Upper lobe of left lung (tissue), 6 donors: ENCODE results near the gene SSC5D. TPM values are rescaled to one million over a fixed set of nuclear protein-coding genes. Genes with fewer than 3 reads are reported as not detected.
A peak's percentile ranks its signal among the peaks of the same experiment; 100 is the strongest.

Experiments
- ATAC-seq, 2 donors: fragments of 200-7000 bp; cut with Tn5 transposase; one replicate each; pipeline ENCODE4 v1.9.1; 2022; ENCODE audit warnings: mild to moderate bottlenecking in 2 of 2, moderate library complexity in 2 of 2; ENCODE audit not compliant: low FRiP score in 2 of 2
- DNase-seq, 2 donors: peaks; one replicate each; pipeline ENCODE4 v3.0.0-alpha.2; 2019 to 2020
- H3K27ac ChIP-seq, 4 donors: fragments of 200-600 bp; sonication (generic); one replicate each; pipeline ENCODE4 v1.5.1; 2016 to 2019
- H3K27me3 ChIP-seq, 4 donors: fragments of 200-600 bp; sonication (generic); one replicate each; pipeline ENCODE4 v1.5.1; 2017 to 2019
- H3K36me3 ChIP-seq, 4 donors: fragments of 200-600 bp; sonication (generic); one replicate each; pipeline ENCODE4 v1.5.1; 2016 to 2019
- H3K4me1 ChIP-seq, 4 donors: fragments of 200-600 bp; sonication (generic); one replicate each; pipeline ENCODE4 v1.5.1; 2018 to 2019
- H3K4me3 ChIP-seq, 4 donors: fragments of 200-600 bp; sonication (generic); one replicate each; pipeline ENCODE4 v1.5.1; 2017 to 2019; ENCODE audit warnings: mild to moderate bottlenecking in 2 of 4, moderate library complexity in 1 of 4
- H3K9me3 ChIP-seq, 4 donors: fragments of 200-600 bp; sonication (generic); one replicate each; pipeline ENCODE4 v1.5.1; 2018 to 2019
- EP300 ChIP-seq, 4 donors: sonication (generic); formaldehyde crosslinking; IDR thresholded peaks; one replicate each; pipeline ENCODE4 v1.5.1; 2017; ENCODE audit warnings: antibody characterized with exemption in 4 of 4, control low read depth in 2 of 4
- POLR2A ChIP-seq, 4 donors: fragments of 450-650 bp; IDR thresholded peaks; one replicate each; pipeline ENCODE4 v1.5.1; 2016 to 2017; ENCODE audit warnings: antibody characterized with exemption in 4 of 4, mild to moderate bottlenecking in 2 of 4
- POLR2AphosphoS5 ChIP-seq, 2 donors: sonication (generic); formaldehyde crosslinking; IDR thresholded peaks; one replicate each; pipeline ENCODE4 v1.5.1; 2017; ENCODE audit warnings: antibody characterized with exemption in 2 of 2
- WGBS, 2 donors: methylation state at CpG; one replicate each; pipeline ENCODE4 v1.1.5; 2017 to 2018; 5-methylcytosine and 5-hydroxymethylcytosine counted together
- total RNA-seq, 6 donors: library from RNA; depleted of rRNA in 4 of 6; stranded (reverse); fragments of >200 nt in 4 of 6; gene quantifications; one replicate each; pipeline versions ENCODE4 v1.1.0 to v1.2.1, GENCODE V29; 2016 to 2021
- TF ChIP-seq, protein P1 (sequence below), 6 experiments: fragments of 450-650 bp in 4 of 6; fragments of 200-600 bp in 2 of 6; sonication (generic) in 2 of 6; IDR thresholded peaks; one replicate each; pipeline ENCODE4 v1.5.1; 2016 to 2019; ENCODE audit warnings: antibody characterized with exemption in 6 of 6
- donor health status: DM: no; HTN: no; CAD: no; lungs with moderate emphysema.
- donor health status: DM: no; HTN: yes; CAD: no; lungs with severe emphysema.

Gene SSC5D
- total RNA-seq, 6 donors from 2014 or later: 0.39 to 10.1 (median 6.7) TPM

DNA sequence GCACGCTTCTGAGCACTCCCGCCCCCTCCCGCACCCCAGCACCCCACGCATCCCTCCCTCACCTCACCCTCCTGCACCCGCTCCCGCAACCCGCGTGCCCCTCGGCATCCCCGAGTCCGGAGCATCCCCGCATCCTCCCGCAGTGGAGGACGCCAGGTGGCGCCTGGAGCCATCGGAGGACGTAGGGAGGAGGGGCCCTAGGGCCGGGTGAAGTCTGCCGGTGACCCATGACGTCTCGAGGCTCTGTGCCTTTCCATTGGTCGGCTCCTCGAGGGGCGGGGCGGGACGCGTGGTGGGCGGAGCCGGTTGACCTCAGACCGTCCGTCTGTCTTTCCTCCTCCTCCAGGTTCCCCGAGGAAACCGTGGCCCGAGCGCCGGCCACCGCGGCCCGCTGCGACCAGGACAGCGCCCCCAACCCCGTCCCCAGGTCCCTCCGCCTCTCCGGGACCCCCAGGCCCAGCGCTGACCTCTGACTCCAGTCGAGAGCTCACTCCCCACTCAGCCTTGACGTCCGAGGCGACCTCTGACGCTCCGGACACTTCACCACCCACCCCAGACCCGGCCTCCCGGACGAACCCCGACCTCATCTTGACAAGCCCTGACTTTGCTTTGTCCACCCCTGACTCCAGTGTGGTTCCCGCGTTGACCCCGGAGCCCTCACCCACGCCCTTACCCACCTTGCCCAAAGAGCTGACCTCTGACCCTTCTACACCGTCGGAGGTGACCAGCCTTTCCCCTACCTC lies 28.8 kb downstream of the SSC5D start:
- H3K4me1 ChIP-seq: peaks cover 4 to 9% (median 6%) of the 10 kb centered on the region in 4 donors
- 8 to 17% methylated on average over 29 to 52 of the region's 61 CpGs for WGBS, 2 donors
- H3K27ac ChIP-seq: peak overlapping the region; percentile 67 to 96 (median 84)
- H3K36me3 ChIP-seq: no peaks in the 10 kb centered on the region
- ATAC-seq (peak; percentile 98 to 99), DNase-seq (peak; percentile 88 to 98)
- peak overlapping the region; percentile 26 to 59 (median 52) for H3K4me3 ChIP-seq
- H3K9me3 ChIP-seq: no peaks in the 10 kb centered on the region
- TF ChIP-seq EP300 (IDR thresholded peaks at IDR 0.05) (no peak), POLR2A (IDR thresholded peaks at IDR 0.05) (peak in 1 of 4 donors; percentile 75)
- TF ChIP-seq, protein P1, sequence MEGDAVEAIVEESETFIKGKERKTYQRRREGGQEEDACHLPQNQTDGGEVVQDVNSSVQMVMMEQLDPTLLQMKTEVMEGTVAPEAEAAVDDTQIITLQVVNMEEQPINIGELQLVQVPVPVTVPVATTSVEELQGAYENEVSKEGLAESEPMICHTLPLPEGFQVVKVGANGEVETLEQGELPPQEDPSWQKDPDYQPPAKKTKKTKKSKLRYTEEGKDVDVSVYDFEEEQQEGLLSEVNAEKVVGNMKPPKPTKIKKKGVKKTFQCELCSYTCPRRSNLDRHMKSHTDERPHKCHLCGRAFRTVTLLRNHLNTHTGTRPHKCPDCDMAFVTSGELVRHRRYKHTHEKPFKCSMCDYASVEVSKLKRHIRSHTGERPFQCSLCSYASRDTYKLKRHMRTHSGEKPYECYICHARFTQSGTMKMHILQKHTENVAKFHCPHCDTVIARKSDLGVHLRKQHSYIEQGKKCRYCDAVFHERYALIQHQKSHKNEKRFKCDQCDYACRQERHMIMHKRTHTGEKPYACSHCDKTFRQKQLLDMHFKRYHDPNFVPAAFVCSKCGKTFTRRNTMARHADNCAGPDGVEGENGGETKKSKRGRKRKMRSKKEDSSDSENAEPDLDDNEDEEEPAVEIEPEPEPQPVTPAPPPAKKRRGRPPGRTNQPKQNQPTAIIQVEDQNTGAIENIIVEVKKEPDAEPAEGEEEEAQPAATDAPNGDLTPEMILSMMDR (IDR thresholded peaks at IDR 0.05): peak; percentile 79 to 98 (median 96)
- no peaks in the 10 kb centered on the region for H3K27me3 ChIP-seq

DNA sequence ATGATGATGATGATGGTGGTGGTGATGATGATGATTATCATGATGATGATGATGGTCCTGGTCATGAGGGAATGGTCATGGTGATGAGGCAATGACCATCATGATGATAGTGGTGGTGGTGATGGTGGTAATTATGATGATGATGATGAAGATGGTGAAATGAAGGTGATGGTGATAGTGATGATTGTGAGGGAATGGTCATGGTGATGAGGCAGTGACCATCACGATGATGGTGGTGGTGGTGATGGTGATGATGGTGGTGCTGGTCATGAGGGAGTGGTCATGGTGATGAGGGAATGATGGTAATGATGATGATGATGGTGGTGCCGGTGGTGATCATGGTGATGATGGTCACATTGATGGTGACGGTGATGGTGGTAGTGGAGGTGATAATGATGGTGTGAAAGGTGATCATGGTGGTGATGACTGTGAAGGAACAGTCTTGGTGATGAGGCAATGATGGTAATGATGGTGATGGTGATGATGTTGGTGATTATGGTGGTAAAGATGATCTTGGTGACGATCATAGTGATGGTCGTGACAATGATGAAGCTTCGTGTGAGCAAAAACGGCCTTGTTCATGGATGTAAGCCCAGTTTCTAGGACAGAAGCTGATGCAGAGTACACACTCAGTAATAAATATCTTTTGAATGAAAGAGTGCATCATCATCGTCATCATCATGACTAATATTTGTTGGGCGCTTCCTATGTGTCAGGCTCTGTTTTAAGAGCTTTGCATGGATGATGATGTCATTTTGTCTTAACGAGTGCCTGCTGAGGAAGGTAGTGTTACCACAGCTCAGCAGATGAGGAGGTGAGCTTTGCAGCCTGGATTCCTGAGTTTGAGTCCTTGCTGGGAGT lies 31.4 kb downstream of the SSC5D start:
- ATAC-seq (no peak), DNase-seq (no peak)
- H3K4me3 ChIP-seq: no peak overlapping the region
- no peak overlapping the region for H3K27ac ChIP-seq
- no peak for TF ChIP-seq POLR2AphosphoS5 (IDR thresholded peaks at IDR 0.05)
- no peak for TF ChIP-seq EP300 (IDR thresholded peaks at IDR 0.05)
- no peak for TF ChIP-seq POLR2A (IDR thresholded peaks at IDR 0.05)
- TF ChIP-seq, protein P1 (IDR thresholded peaks at IDR 0.05): no peak
- no peaks in the 10 kb centered on the region for H3K27me3 ChIP-seq
- no peaks in the 10 kb centered on the region for H3K36me3 ChIP-seq
- 87 to 89% methylated on average over 10 of the region's 10 CpGs for WGBS, 2 donors
- H3K9me3 ChIP-seq: no peaks in the 10 kb centered on the region
- H3K4me1 ChIP-seq: peaks cover 4 to 9% (median 6%) of the 10 kb centered on the region in 4 donors

DNA sequence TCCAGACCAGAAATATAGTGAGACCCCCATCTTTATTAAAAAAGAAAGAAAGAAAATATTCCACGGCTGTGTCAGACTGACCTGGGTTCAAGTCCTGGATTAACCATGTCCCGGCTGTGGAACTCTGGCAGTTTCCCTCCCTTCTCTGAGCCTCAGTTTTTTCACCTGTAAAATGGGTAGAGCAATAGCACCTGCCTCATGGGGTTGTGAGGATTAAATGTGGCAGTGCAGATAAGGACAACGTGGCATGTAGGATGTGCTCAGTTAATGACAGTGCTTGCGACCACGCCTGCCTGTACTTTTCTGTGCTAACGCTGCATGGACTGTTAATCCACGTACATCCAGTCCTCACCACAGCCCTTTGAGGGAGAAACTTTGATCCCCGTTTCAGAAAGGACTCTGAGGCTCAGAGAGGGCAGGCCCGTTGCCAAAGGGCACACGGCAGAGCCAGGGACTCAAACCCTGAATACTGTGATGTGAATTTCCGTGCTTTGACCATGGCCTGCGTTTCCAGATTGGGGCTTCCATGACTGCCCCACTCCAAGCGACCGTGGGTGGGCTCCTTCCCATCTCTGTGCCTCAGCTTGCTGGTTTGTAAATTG lies 32.6 kb downstream of the SSC5D start:
- no peak for ATAC-seq
- DNase-seq: no peak
- Histone ChIP-seq H3K4me1 (peaks cover 4 to 9% (median 7%) of the 10 kb centered on the region in 4 donors), H3K27ac (no peak overlapping the region), H3K9me3 (no peaks in the 10 kb centered on the region), H3K36me3 (no peaks in the 10 kb centered on the region), H3K4me3 (no peak overlapping the region), H3K27me3 (no peaks in the 10 kb centered on the region)
- WGBS, 2 donors: 76 to 79% methylated on average over 14 of the region's 14 CpGs
- TF ChIP-seq, protein P1 (IDR thresholded peaks at IDR 0.05): no peak

DNA sequence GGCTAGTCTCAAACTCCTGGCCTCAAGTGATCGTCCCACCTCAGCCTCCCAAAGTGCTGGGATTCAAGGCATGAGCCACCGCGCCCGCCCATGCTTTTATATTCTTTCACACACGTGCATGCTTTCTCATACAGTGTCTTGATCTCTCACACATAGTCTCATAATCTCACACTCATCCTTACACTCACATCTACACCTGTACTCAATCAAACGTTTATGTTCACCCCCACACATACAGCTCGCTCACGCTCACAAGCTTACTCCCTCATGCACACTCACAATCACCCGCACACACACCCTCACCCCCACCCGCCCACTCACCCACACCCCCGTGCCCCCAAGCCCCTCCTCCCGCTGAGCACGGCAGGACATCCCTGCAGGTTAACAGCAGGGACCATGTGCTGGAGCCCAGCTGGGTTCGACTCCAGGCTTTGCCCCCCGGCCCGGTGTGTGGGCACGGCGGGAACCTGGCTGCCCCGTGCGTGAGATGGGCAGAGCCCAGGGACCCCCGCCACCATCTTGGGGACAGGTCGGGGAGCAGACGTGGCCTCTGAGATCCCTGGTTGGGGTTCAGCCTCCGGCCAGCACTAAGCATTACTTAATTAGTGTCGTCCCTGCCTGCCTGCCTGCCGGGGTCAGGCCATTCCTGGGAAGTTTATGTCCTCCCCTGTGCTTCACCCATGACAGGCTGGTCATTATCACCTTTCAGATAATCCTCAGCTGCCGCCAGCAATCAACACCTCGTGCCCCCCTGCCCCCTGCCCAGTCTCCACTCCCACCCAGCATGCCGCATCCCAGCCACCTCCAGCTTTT lies 37.3 kb downstream of the SSC5D start:
- Histone ChIP-seq H3K4me1 (peaks cover 6 to 9% (median 9%) of the 10 kb centered on the region in 4 donors), H3K36me3 (no peaks in the 10 kb centered on the region), H3K27ac (no peak overlapping the region), H3K4me3 (no peak overlapping the region), H3K9me3 (no peaks in the 10 kb centered on the region), H3K27me3 (no peaks in the 10 kb centered on the region)
- ATAC-seq: no peak
- DNase-seq: peak in 1 of 2 donors; percentile 80
- TF ChIP-seq POLR2A (IDR thresholded peaks at IDR 0.05) (no peak), POLR2AphosphoS5 (IDR thresholded peaks at IDR 0.05) (no peak), EP300 (IDR thresholded peaks at IDR 0.05) (no peak)
- TF ChIP-seq, protein P1 (IDR thresholded peaks at IDR 0.05): no peak
- 48 to 54% methylated on average over 18 to 22 of the region's 29 CpGs for WGBS, 2 donors
